ENCODE measurements around the gene EPM2A.

GRCh38 chr6:145670311-145670710 is 65.0 kb downstream of the EPM2A start:
- TF ChIP-seq CTCF (conservative IDR thresholded peaks at IDR 0.05 in 1 of 2, IDR thresholded peaks at IDR 0.05 in 1 of 2; ENCODE audit: extremely low read depth in 1 of 2, insufficient read depth in 1 of 2, low read depth in 1 of 2, low read length in 2 of 2) (no peak), EZH2 (IDR thresholded peaks at IDR 0.05; ENCODE audit: borderline replicate concordance, low read length) (no peak)
